GM23248 (cell line): ENCODE measurements around the gene TUBGCP6. TPM values are rescaled to one million over a fixed set of nuclear protein-coding genes. Genes with fewer than 3 reads are reported as not detected.
A peak's percentile ranks its signal among the peaks of the same experiment; 100 is the strongest.

Experiments
- DNase-seq: peaks from one replicate; pipeline ENCODE4 v3.0.0-alpha.2; 2015
- H2AFZ ChIP-seq: fragments of 200-600 bp; sonication (generic); 2 replicates; pipeline ENCODE4 v1.6.1; 2016; ENCODE audit warnings: antibody characterized with exemption
- H3F3A ChIP-seq: fragments of 200-600 bp; sonication (generic); 2 replicates; pipeline ENCODE4 v1.6.1; 2016; ENCODE audit warnings: mild to moderate bottlenecking, antibody characterized with exemption, mixed run types; ENCODE audit not compliant: insufficient read depth
- H3K27ac ChIP-seq: fragments of 200-600 bp; sonication (generic); 2 replicates; pipeline ENCODE4 v1.5.1; 2016; ENCODE audit warnings: mild to moderate bottlenecking
- H3K27me3 ChIP-seq: fragments of 200-600 bp; sonication (generic); replicated peaks from 2 replicates; pipeline ENCODE4 v1.6.1; 2016; ENCODE audit warnings: mild to moderate bottlenecking; ENCODE audit not compliant: insufficient read depth
- H3K36me3 ChIP-seq: fragments of 200-600 bp; sonication (generic); 2 replicates; pipeline ENCODE4 v1.6.1; 2016; ENCODE audit warnings: low read depth, mild to moderate bottlenecking
- H3K4me1 ChIP-seq: fragments of 200-600 bp; sonication (generic); 2 replicates; pipeline ENCODE4 v1.6.1; 2016; ENCODE audit warnings: mild to moderate bottlenecking; ENCODE audit not compliant: insufficient read depth
- H3K4me2 ChIP-seq: fragments of 200-600 bp; sonication (generic); one replicate; pipeline ENCODE4 v1.6.1; 2016; ENCODE audit warnings: mild to moderate bottlenecking; ENCODE audit not compliant: unreplicated experiment
- H3K4me3 ChIP-seq: fragments of 200-600 bp; sonication (generic); 2 replicates; pipeline ENCODE4 v1.5.1; 2016; ENCODE audit warnings: mild to moderate bottlenecking
- H3K79me2 ChIP-seq: fragments of 200-600 bp; sonication (generic); 2 replicates; pipeline ENCODE4 v1.6.1; 2016; ENCODE audit warnings: mild to moderate bottlenecking; ENCODE audit not compliant: insufficient read depth
- H3K9ac ChIP-seq: fragments of 200-600 bp; sonication (generic); 2 replicates; pipeline ENCODE4 v1.6.1; 2016; ENCODE audit warnings: mild to moderate bottlenecking
- H3K9me2 ChIP-seq: fragments of 200-600 bp; sonication (generic); 2 replicates; pipeline ENCODE4 v1.6.1; 2016; ENCODE audit warnings: mixed run types, mild to moderate bottlenecking, moderate library complexity; ENCODE audit not compliant: insufficient read depth
- H3K9me3 ChIP-seq: fragments of 200-600 bp; sonication (generic); one replicate; pipeline ENCODE4 v1.6.1; 2017; ENCODE audit warnings: low read depth
- H4K20me1 ChIP-seq: fragments of 200-600 bp; sonication (generic); 2 replicates; pipeline ENCODE4 v1.6.0; 2016; ENCODE audit not compliant: insufficient read depth
- EZH2 ChIP-seq: fragments of 200-600 bp; sonication (generic); IDR thresholded peaks from 2 replicates; pipeline ENCODE4 v1.6.1; 2018; ENCODE audit warnings: antibody characterized with exemption, mild to moderate bottlenecking; ENCODE audit not compliant: insufficient read depth, poor library complexity, severe bottlenecking
- EZH2phosphoT487 ChIP-seq: fragments of 200-600 bp; sonication (generic); IDR thresholded peaks from 2 replicates; pipeline ENCODE4 v1.6.1; 2018; ENCODE audit warnings: antibody characterized with exemption, moderate library complexity, mild to moderate bottlenecking, low read depth; ENCODE audit not compliant: insufficient read depth
- WGBS, 2 experiments: methylation state at CpG; one replicate each; pipeline ENCODE4 v1.1.6; 2015 to 2017; ENCODE audit warnings: low lambda C conversion rate in 2 of 2, low coverage in 1 of 2; ENCODE audit errors: missing lambda C conversion rate in 2 of 2; 5-methylcytosine and 5-hydroxymethylcytosine counted together
- in situ Hi-C: fragments of 300-500 bp; cut with MboI; formaldehyde crosslinking; loops from 2 replicates; pipeline ENCODE4 v1.15.0; 2020
- polyA plus RNA-seq: library from polyadenylated mRNA; unstranded; fragments of >200 nt; fragmentation: Nextera tagmentation; extraction: Ambion mirVana; gene quantifications from 2 replicates; pipeline ENCODE4 v1.2.1, GENCODE V29; 2016
- total RNA-seq: library from RNA; depleted of rRNA; stranded (reverse); fragments of >200 nt; shearing (Covaris generic); gene quantifications from 2 replicates; pipeline ENCODE4 v1.2.3, GENCODE V29; 2014

TUBGCP6 gene
- total and polyA plus RNA-seq, 2 experiments from 2014 or later, result 16.6 to 32.0 TPM

- TF ChIP-seq EZH2 (no peak), EZH2phosphoT487 (no peak)
- H2AFZ ChIP-seq, result no peak overlapping the region
Measured at GRCh38 chr22:50220603-50221409, 24.0 kb downstream of the TUBGCP6 start.

DNA sequence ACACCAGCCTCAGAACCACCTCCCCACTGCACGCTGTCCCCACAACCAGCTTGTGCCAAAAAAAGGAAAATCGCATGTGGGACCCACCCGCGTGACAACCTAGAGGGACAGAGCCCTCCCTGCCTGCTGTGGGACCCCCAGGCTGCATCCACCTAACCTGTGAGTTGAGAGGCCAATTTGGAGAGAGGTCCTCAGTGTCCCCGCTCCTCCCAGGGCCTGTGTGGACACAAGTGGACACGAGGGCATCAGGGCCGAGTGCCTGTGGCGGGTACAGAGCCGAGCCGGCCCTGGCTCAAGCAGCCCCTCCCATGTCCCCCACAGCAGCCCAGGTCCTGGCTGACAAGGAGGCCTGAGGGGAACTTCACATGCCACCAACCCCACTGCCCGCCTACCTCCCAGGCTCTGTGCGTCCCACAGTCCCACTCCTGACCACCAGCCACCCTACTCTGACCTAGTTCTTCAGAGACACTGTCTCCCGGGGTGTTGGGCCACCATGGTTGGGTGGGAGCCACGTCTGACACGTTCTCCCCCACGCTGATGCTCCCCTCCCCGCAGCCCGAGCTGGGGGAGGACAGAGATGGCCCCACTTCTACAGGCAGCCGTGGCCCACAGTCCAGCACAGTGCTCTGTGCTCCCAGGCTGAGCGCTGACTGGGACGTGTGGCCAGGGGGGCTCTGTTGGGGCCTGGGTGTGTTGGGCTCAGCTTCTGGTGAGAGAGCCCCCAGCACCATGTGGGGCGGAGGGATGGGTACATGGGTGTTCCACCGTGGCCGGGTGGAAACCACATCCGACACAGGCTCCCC is 24.8 kb downstream of the TUBGCP6 start:
- Histone ChIP-seq H4K20me1 (no peaks in the 10 kb centered on the region), H2AFZ (no peak overlapping the region), H3K4me1 (no peaks in the 10 kb centered on the region), H3K9me3 (no peaks in the 10 kb centered on the region), H3K27me3 (no peaks in the 10 kb centered on the region), H3F3A (no peaks in the 10 kb centered on the region), H3K36me3 (no peaks in the 10 kb centered on the region), H3K4me2 (no peak overlapping the region), H3K79me2 (peaks cover 3% of the 10 kb centered on the region), H3K9me2 (no peaks in the 10 kb centered on the region), H3K4me3 (no peak overlapping the region), H3K27ac (no peak overlapping the region), H3K9ac (no peak overlapping the region)
- no peak for TF ChIP-seq EZH2
- no peak for TF ChIP-seq EZH2phosphoT487
- 86 to 90% methylated on average over 21 of the region's 25 CpGs for WGBS, 2 experiments
- in situ Hi-C loops, result no loop called here
- DNase-seq, result no peak

More at GRCh38 chr22:50220603-50221409, 24.0 kb downstream of the TUBGCP6 start:
- Histone ChIP-seq H3K4me2 (no peak overlapping the region), H3K79me2 (no peaks in the 10 kb centered on the region), H3K4me1 (no peaks in the 10 kb centered on the region), H3K9me3 (no peaks in the 10 kb centered on the region), H4K20me1 (no peaks in the 10 kb centered on the region), H3K4me3 (no peak overlapping the region), H3F3A (no peaks in the 10 kb centered on the region), H3K27me3 (no peaks in the 10 kb centered on the region), H3K36me3 (no peaks in the 10 kb centered on the region; the same call in 1 of the 2 replicates), H3K9me2 (no peaks in the 10 kb centered on the region), H3K9ac (no peak overlapping the region), H3K27ac (no peak overlapping the region)
- 92 to 94% methylated on average over 34 to 45 of the region's 45 CpGs for WGBS, 2 experiments
- DNase-seq, result no peak
- in situ Hi-C loops, result no loop called here

GRCh38 chr22:50218996-50219727 is 25.7 kb downstream of the TUBGCP6 start:
- H3K79me2 ChIP-seq, result peaks cover 12% of the 10 kb centered on the region
- WGBS, 2 experiments, result 78 to 84% methylated on average over 31 to 40 of the region's 42 CpGs
- no peak overlapping the region for H2AFZ ChIP-seq
- H4K20me1 ChIP-seq, result no peaks in the 10 kb centered on the region
- no peaks in the 10 kb centered on the region for H3K36me3 ChIP-seq
- peak; percentile 68 for DNase-seq
- no peak overlapping the region for H3K4me3 ChIP-seq
- no peak overlapping the region for H3K4me2 ChIP-seq
- H3K9me3 ChIP-seq, result no peaks in the 10 kb centered on the region
- no peak overlapping the region for H3K9ac ChIP-seq
- H3K9me2 ChIP-seq, result no peaks in the 10 kb centered on the region
- in situ Hi-C loops, result no loop called here
- no peaks in the 10 kb centered on the region for H3K4me1 ChIP-seq
- no peak overlapping the region for H3K27ac ChIP-seq
- TF ChIP-seq EZH2 (no peak), EZH2phosphoT487 (no peak)
- no peaks in the 10 kb centered on the region for H3K27me3 ChIP-seq
- H3F3A ChIP-seq, result no peaks in the 10 kb centered on the region
